H9 (cell line): ENCODE results near the gene CREB3L2. TPM values are rescaled to one million over a fixed set of nuclear protein-coding genes. Genes with fewer than 3 reads are reported as not detected.
"Not testable (repeated sequence)": the region's sequence is repeated elsewhere in the genome, so short reads cannot be mapped to it uniquely, and the experiment has no call there.

ENCODE experiments used
- DNase-seq: peaks from one replicate; pipeline ENCODE4 v3.0.0-alpha.2; 2017
- H2AFZ ChIP-seq: one replicate; pipeline ENCODE4 v1.6.1; 2013; ENCODE audit warnings: mild to moderate bottlenecking, low read length, control low read depth, moderate library complexity
- H2AK5ac ChIP-seq: 2 replicates; pipeline ENCODE4 v1.6.1; 2013; ENCODE audit warnings: low read length, control low read depth, mixed read lengths; ENCODE audit not compliant: insufficient read length
- H2BK120ac ChIP-seq: one replicate; pipeline ENCODE4 v1.6.1; 2013; ENCODE audit warnings: low read depth, mild to moderate bottlenecking, low read length, control low read depth, inconsistent platforms; ENCODE audit not compliant: poor library complexity, severe bottlenecking
- H2BK12ac ChIP-seq: 2 replicates; pipeline ENCODE4 v1.6.1; 2013; ENCODE audit warnings: low read length, control low read depth, mixed read lengths, low read depth; ENCODE audit not compliant: insufficient read length
- H2BK15ac ChIP-seq: 2 replicates; pipeline ENCODE4 v1.6.1; 2013; ENCODE audit warnings: low read depth, low read length, control low read depth
- H2BK20ac ChIP-seq: one replicate; pipeline ENCODE4 v1.6.1; 2013; ENCODE audit warnings: low read depth, mild to moderate bottlenecking, low read length, control low read depth, inconsistent platforms; ENCODE audit not compliant: poor library complexity, severe bottlenecking
- H2BK5ac ChIP-seq: 2 replicates; pipeline ENCODE4 v1.6.1; 2013; ENCODE audit warnings: low read length, control low read depth, mixed read lengths; ENCODE audit not compliant: insufficient read length
- H3K14ac ChIP-seq: 2 replicates; pipeline ENCODE4 v1.6.1; 2013; ENCODE audit warnings: low read length, control low read depth; ENCODE audit not compliant: insufficient read depth
- H3K18ac ChIP-seq: 2 replicates; pipeline ENCODE4 v1.6.1; 2013; ENCODE audit warnings: low read depth, mild to moderate bottlenecking, mixed read lengths, low read length, control low read depth; ENCODE audit not compliant: insufficient read length
- H3K23ac ChIP-seq: 2 replicates; pipeline ENCODE4 v1.6.1; 2013; ENCODE audit warnings: low read length, control low read depth, mixed read lengths, low read depth; ENCODE audit not compliant: insufficient read length
- H3K23me2 ChIP-seq: 2 replicates; pipeline ENCODE4 v1.6.1; 2013; ENCODE audit warnings: low read depth, mild to moderate bottlenecking, mixed read lengths, low read length, control low read depth; ENCODE audit not compliant: insufficient read length, poor library complexity, severe bottlenecking
- H3K27ac ChIP-seq: 2 replicates; pipeline ENCODE4 v1.5.1; 2013; ENCODE audit warnings: low read length, control low read depth, mixed read lengths, low read depth; ENCODE audit not compliant: insufficient read length
- H3K27me3 ChIP-seq: 2 replicates; pipeline ENCODE4 v1.6.1; 2013; ENCODE audit warnings: low read length, control low read depth, inconsistent platforms; ENCODE audit not compliant: insufficient read depth
- H3K4ac ChIP-seq: 2 replicates; pipeline ENCODE4 v1.6.1; 2013; ENCODE audit warnings: low read depth, mild to moderate bottlenecking, control low read depth, inconsistent platforms, low read length, moderate library complexity
- H3K4me1 ChIP-seq: 2 replicates; pipeline ENCODE4 v1.6.1; 2013; ENCODE audit warnings: low read length, control low read depth, inconsistent platforms; ENCODE audit not compliant: insufficient read depth
- H3K4me2 ChIP-seq: 2 replicates; pipeline ENCODE4 v1.6.1; 2013; ENCODE audit warnings: low read length, control low read depth, mixed read lengths; ENCODE audit not compliant: insufficient read length, insufficient read depth
- H3K56ac ChIP-seq: 2 replicates; pipeline ENCODE4 v1.6.1; 2013; ENCODE audit warnings: low read depth, mild to moderate bottlenecking, mixed read lengths, low read length, control low read depth; ENCODE audit not compliant: insufficient read length
- H3K79me1 ChIP-seq: 2 replicates; pipeline ENCODE4 v1.6.1; 2013; ENCODE audit warnings: low read depth, mild to moderate bottlenecking, moderate library complexity, low read length, control low read depth, inconsistent platforms; ENCODE audit not compliant: insufficient read depth, poor library complexity, severe bottlenecking
- H3K79me2 ChIP-seq: 2 replicates; pipeline ENCODE4 v1.6.1; 2013; ENCODE audit warnings: low read length, control low read depth, inconsistent platforms; ENCODE audit not compliant: insufficient read depth
- H3K9ac ChIP-seq: 2 replicates; pipeline ENCODE4 v1.6.1; 2013; ENCODE audit warnings: low read length, control low read depth, mixed read lengths; ENCODE audit not compliant: insufficient read length; ENCODE audit errors: extremely low read depth
- H3K9me3 ChIP-seq: one replicate; pipeline ENCODE4 v1.6.1; 2013; ENCODE audit warnings: low read depth, low read length, inconsistent platforms; ENCODE audit not compliant: control insufficient read depth
- H3T11ph ChIP-seq: one replicate; pipeline ENCODE4 v1.6.1; 2013; ENCODE audit warnings: mild to moderate bottlenecking, low read length, control low read depth, inconsistent platforms
- H4K20me1 ChIP-seq: one replicate; pipeline ENCODE4 v1.6.1; 2013; ENCODE audit not compliant: control insufficient read depth, insufficient read length, insufficient read depth
- H4K5ac ChIP-seq: 2 replicates; pipeline ENCODE4 v1.6.1; 2013; ENCODE audit warnings: low read depth, mild to moderate bottlenecking, mixed read lengths, low read length, control low read depth; ENCODE audit not compliant: insufficient read length
- H4K8ac ChIP-seq: replicated peaks from 2 replicates; pipeline ENCODE4 v1.6.1; 2013; ENCODE audit warnings: low read length, control low read depth, mixed read lengths, low read depth; ENCODE audit not compliant: insufficient read length
- H4K91ac ChIP-seq: 2 replicates; pipeline ENCODE4 v1.6.1; 2013; ENCODE audit warnings: low read depth, mild to moderate bottlenecking, moderate library complexity, mixed read lengths, low read length, control low read depth; ENCODE audit not compliant: insufficient read length
- H3K27ac Mint-ChIP-seq, 3 experiments: 2 replicates in 2 of 3; 3 replicates in 1 of 3; pipeline ENCODE4 v1.8.0; 2020 to 2021; ENCODE audit warnings: mixed read lengths in 3 of 3, mild to moderate bottlenecking in 1 of 3, moderate library complexity in 1 of 3
- H3K27me3 Mint-ChIP-seq: 2 replicates; pipeline ENCODE4 v1.8.0; 2021; ENCODE audit warnings: low read depth, mild to moderate bottlenecking, moderate library complexity, mixed read lengths
- H3K36me3 Mint-ChIP-seq, 3 experiments: 2 replicates in 2 of 3; 3 replicates in 1 of 3; pipeline ENCODE4 v1.8.0; 2020 to 2021; ENCODE audit warnings: low read depth in 3 of 3, mixed read lengths in 3 of 3; ENCODE audit not compliant: insufficient read depth in 1 of 3
- H3K4me1 Mint-ChIP-seq, 2 experiments: 2 replicates each; pipeline ENCODE4 v1.8.0; 2020; ENCODE audit warnings: mixed read lengths in 2 of 2
- H3K4me3 Mint-ChIP-seq, 2 experiments: 2 replicates in 1 of 2; 3 replicates in 1 of 2; pipeline ENCODE4 v1.8.0; 2020 to 2021; ENCODE audit warnings: mild to moderate bottlenecking in 2 of 2, mixed read lengths in 2 of 2, moderate library complexity in 1 of 2
- H3K9me3 Mint-ChIP-seq, 2 experiments: 2 replicates in 1 of 2; 3 replicates in 1 of 2; pipeline ENCODE4 v1.8.0; 2020; ENCODE audit warnings: mild to moderate bottlenecking in 2 of 2, mixed read lengths in 2 of 2, moderate library complexity in 1 of 2
- CTCF ChIP-seq: fragments of 200-600 bp; sonication (generic); conservative IDR thresholded peaks from 3 replicates; pipeline ENCODE4 v1.8.0; 2021; ENCODE audit warnings: antibody characterized with exemption, mild to moderate bottlenecking
- WGBS: extraction: QIAGEN DNeasy Blood & Tissue Kit; methylation state at CpG from one replicate; pipeline ENCODE4 v1.1.7; 2013; ENCODE audit warnings: missing lambda C conversion rate, low lambda C conversion rate, mixed read lengths; ENCODE audit not compliant: insufficient read length; ENCODE audit errors: extremely low coverage; 5-methylcytosine and 5-hydroxymethylcytosine counted together
- total RNA-seq: library from RNA; stranded (reverse); gene quantifications from 2 replicates; pipeline ENCODE4 v1.2.1, GENCODE V29; 2021

The CREB3L2 gene
- total RNA-seq, 1 experiment from 2014 or later: 60.7 TPM

- H3K4me1 ChIP-seq: no peaks in the 10 kb centered on the region
- H2BK5ac ChIP-seq: no peak overlapping the region
- Mint-ChIP-seq H3K4me3 (no peak overlapping the region), H3K27me3 (no peaks in the 10 kb centered on the region), H3K9me3 (no peaks in the 10 kb centered on the region; a peak in 2 of 5 replicates), H3K36me3 (peaks cover 29 to 48% (median 40%) of the 10 kb centered on the region in 3 experiments), H3K27ac (no peak overlapping the region), H3K4me1 (no peaks in the 10 kb centered on the region)
- no peak overlapping the region for H3K4ac ChIP-seq
- no peak for DNase-seq
- no peak overlapping the region for H4K91ac ChIP-seq
- no peak overlapping the region for H2BK20ac ChIP-seq
- H2AK5ac ChIP-seq: no peak overlapping the region
- H3K79me1 ChIP-seq: no peaks in the 10 kb centered on the region
- no peaks in the 10 kb centered on the region for H4K20me1 ChIP-seq
- no peaks in the 10 kb centered on the region for H3K9me3 ChIP-seq
- H2BK120ac ChIP-seq: no peak overlapping the region
- H3K4me2 ChIP-seq: no peak overlapping the region
- H3T11ph ChIP-seq: no peak overlapping the region
- H3K79me2 ChIP-seq: no peaks in the 10 kb centered on the region; the same call in 1 of the 2 replicates
- no peaks in the 10 kb centered on the region for H3K27me3 ChIP-seq
- H4K5ac ChIP-seq: no peak overlapping the region
- no peak overlapping the region for H3K9ac ChIP-seq
- no peak overlapping the region for H3K14ac ChIP-seq
- H2BK15ac ChIP-seq: no peak overlapping the region
- no peak overlapping the region for H3K56ac ChIP-seq
- no peak for TF ChIP-seq CTCF
- no peak overlapping the region for H3K27ac ChIP-seq
- H2AFZ ChIP-seq: no peak overlapping the region
- no peak overlapping the region for H3K23ac ChIP-seq
- H3K23me2 ChIP-seq: no peaks in the 10 kb centered on the region
- no peak overlapping the region for H3K18ac ChIP-seq
- no peak overlapping the region for H2BK12ac ChIP-seq
- no peak overlapping the region for H4K8ac ChIP-seq
Measured at GRCh38 chr7:137927386-137927785, 74.5 kb downstream of the CREB3L2 start.

- not testable (repeated sequence) for H2AFZ ChIP-seq, H3K79me2 ChIP-seq
- no CpG with 5 or more reads among the region's 6 CpGs for WGBS
Measured at GRCh38 chr7:137926206-137926605, 75.7 kb downstream of the CREB3L2 start.

More at GRCh38 chr7:137926206-137926605, 75.7 kb downstream of the CREB3L2 start:
- H4K91ac ChIP-seq, H3K18ac ChIP-seq, H3K23me2 ChIP-seq, H2BK120ac ChIP-seq, H3K9me3 ChIP-seq, H2BK20ac ChIP-seq, H3K4ac ChIP-seq, H3K14ac ChIP-seq, H4K20me1 ChIP-seq, H3K27ac Mint-ChIP-seq, H3K27me3 Mint-ChIP-seq, H2BK5ac ChIP-seq, H3K27me3 ChIP-seq, H3K23ac ChIP-seq, H4K5ac ChIP-seq, H2BK15ac ChIP-seq, DNase-seq, H4K8ac ChIP-seq, H3K4me2 ChIP-seq, H3K4me1 Mint-ChIP-seq, H3K27ac ChIP-seq, H3K4me3 Mint-ChIP-seq, H2AK5ac ChIP-seq, H3K56ac ChIP-seq, H2BK12ac ChIP-seq, H3K9me3 Mint-ChIP-seq, H3K9ac ChIP-seq, H3K79me1 ChIP-seq, H3T11ph ChIP-seq, H3K4me1 ChIP-seq: not testable (repeated sequence)
- H3K36me3 Mint-ChIP-seq: peaks cover 38 to 56% (median 48%) of the 10 kb centered on the region in 3 experiments
